Activated naive CD4-positive, alpha-beta T cell treated with anti-CD3 and anti-CD28 coated beads for 36 hours (primary cell): ENCODE results near the gene ECI2. TPM values are rescaled to one million over a fixed set of nuclear protein-coding genes. Genes with fewer than 3 reads are reported as not detected.

Source experiments
- CTCF ChIA-PET: fragments of 350-600 bp; sonication (Branson Sonifier 250); formaldehyde crosslinking; loops from one replicate; lab custom pipeline; 2021; ENCODE audit warnings: antibody characterized with exemption; lab: Charles Lee
- DNase-seq: peaks from one replicate; pipeline ENCODE4 v3.0.0-alpha.2; 2020
- H3K27ac Mint-ChIP-seq: one replicate; pipeline ENCODE4 v1.8.0; 2021; ENCODE audit warnings: mild to moderate bottlenecking, mixed read lengths
- H3K27me3 Mint-ChIP-seq: one replicate; pipeline ENCODE4 v1.8.0; 2021; ENCODE audit warnings: low read depth, mixed read lengths
- H3K36me3 Mint-ChIP-seq: one replicate; pipeline ENCODE4 v1.8.0; 2021; ENCODE audit warnings: low read depth, mixed read lengths
- H3K4me1 Mint-ChIP-seq: one replicate; pipeline ENCODE4 v1.8.0; 2021; ENCODE audit warnings: low read depth, mixed read lengths
- H3K4me3 Mint-ChIP-seq: one replicate; pipeline ENCODE4 v1.8.0; 2021; ENCODE audit warnings: mild to moderate bottlenecking, moderate library complexity, mixed read lengths
- H3K9me3 Mint-ChIP-seq: one replicate; pipeline ENCODE4 v1.8.0; 2021; ENCODE audit warnings: mixed read lengths
- intact Hi-C: fragments of 100-400 bp; cut with micrococcal nuclease; formaldehyde crosslinking; loops from one replicate; pipeline ENCODE4 v1.15.1; 2023
- total RNA-seq, 2 experiments: library from RNA; stranded (reverse); gene quantifications; one replicate each; pipeline ENCODE4 v1.2.3, GENCODE V29; 2021

The ECI2 gene, protein sequence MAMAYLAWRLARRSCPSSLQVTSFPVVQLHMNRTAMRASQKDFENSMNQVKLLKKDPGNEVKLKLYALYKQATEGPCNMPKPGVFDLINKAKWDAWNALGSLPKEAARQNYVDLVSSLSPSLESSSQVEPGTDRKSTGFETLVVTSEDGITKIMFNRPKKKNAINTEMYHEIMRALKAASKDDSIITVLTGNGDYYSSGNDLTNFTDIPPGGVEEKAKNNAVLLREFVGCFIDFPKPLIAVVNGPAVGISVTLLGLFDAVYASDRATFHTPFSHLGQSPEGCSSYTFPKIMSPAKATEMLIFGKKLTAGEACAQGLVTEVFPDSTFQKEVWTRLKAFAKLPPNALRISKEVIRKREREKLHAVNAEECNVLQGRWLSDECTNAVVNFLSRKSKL
- total RNA-seq, result 10 to 100 TPM; 30.7 to 32.7 TPM

DNA sequence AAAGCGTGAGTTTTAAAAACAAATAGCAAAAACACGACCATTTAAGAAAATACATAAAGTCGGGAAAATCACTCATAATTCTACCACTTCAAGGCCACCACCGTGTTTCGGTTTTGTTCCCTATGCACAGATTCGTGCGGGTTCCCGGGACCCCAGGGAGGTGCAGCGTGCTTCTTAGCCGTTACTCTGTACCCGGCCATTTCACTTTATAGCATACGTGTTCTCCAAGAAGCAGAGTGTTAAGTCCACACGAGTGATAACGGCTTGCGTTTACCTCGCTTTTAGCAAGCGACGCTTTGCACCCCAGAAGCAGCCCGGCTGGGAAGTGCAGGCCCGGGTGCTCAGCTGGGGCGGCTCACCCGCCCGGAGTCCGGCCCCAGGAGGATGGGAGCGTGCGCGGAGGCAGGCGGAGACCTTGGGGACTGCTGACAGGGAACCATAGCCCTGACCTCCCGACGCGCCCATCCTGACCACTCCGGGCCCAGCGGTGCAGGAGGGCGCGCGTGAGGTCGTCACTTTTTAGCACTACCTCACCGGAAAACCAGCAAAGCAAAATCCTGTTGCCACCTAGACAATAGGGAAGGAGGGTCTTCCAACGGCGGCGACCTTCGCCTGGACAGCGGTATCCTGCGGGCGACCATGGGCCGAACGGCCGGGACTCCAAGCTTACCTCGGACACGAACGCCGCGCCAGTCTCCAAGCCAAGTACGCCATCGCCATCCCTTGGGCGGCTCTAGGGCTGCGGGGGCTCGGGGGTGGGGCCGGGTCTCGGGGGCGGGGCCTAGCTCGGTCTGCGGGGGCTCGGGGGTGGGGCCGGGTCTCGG is at the start of gene ECI2:
Gene ECI2 (minus strand): TSS at position 735 of the 824 bp plus-strand sequence. CDS start 15 bp downstream, at position 720.
- CTCF ChIA-PET, result interaction anchor here (1.2 to 1.4 kb wide), 2 partner anchors 20 to 80 kb away, joined by 4 to 7 read pairs; no protein-coding TSS in a partner anchor
- intact Hi-C loops, result loop anchor here (1.0 to 10.0 kb wide), 9 partner anchors 114 to 1370 kb away; partner anchors contain the start of genes BPHL, CDYL, FAM50B and PXDC1
- H3K4me3 Mint-ChIP-seq, result peak within 1 kb of the TSS; percentile 85
- H3K27ac Mint-ChIP-seq, result peak within 1 kb of the TSS; percentile 65
- peaks cover 40% of the 10 kb centered on the region for H3K4me1 Mint-ChIP-seq
- peak; percentile 47 for DNase-seq
- peaks cover 21% of the 10 kb centered on the region for H3K36me3 Mint-ChIP-seq
- no peaks in the 10 kb centered on the region for H3K27me3 Mint-ChIP-seq
- peaks cover 9% of the 10 kb centered on the region for H3K9me3 Mint-ChIP-seq

DNA sequence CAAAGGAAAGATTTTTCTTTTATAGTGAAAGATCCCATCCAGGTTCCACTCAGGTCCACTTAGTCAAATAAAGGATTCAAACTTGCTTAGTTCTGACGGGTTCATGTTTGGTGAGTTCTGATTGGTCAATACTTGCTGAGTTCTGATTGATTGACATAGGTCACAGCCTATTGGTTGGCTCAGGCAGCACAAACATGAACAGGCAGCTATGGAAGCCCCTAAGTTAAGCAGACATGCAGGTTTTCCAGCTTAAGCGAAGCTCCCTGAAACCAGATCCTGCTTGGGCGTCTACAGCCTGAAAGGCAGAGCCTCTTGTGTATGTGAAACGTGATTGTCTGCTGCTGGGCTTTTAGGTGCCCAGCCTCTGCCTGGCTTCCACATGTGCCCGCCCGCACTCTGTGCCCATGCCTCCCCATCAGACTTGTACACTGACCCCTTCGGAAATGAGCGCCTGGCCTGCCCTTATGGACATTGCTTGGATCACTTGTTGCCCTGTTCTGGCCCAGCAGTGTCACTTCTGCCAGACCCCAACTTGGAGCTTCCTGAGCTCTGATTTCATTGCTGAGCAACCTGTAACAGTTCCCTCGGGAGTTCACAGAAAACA is 45.4 kb upstream of the ECI2 start:
- Mint-ChIP-seq H3K4me1 (peaks cover 7% of the 10 kb centered on the region), H3K36me3 (no peaks in the 10 kb centered on the region), H3K9me3 (no peaks in the 10 kb centered on the region), H3K4me3 (no peak overlapping the region), H3K27me3 (no peaks in the 10 kb centered on the region), H3K27ac (no peak overlapping the region)
- intact Hi-C loops, result no loop called here
- DNase-seq, result no peak
- CTCF ChIA-PET, result no interaction called here

DNA sequence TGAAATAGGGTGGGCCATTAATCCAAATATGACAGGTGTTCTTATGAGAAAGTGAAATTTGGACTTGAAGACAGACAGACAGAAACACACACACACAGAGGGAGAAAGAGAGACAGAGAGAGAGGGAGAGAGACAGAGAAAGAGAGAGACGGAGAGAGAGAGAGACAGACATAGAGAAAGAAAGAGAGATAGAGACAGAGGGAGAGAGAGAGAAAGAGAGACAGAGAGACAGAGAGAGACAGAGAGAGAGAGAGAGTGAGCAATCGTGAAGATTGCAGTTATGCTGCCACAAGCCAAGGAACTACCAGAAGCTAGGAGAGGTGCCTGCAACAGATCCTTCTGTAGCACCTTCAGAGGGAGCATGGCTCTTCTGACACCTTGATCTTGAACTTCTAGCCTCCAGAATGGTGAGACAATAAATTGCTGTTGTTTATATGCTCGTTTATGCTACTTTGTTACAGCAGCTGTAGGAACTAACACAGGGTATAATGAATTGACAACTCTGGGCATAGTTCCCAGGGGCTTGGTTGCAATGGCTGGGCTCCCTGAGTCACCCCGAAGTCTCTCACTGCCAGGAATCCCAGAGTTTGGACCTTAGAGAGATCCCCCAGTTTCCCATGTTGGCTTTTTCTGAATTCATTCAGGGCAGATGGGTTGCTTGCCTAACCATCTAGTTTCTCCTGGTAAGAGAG is 44.7 kb upstream of the ECI2 start:
- no peak for DNase-seq
- no peak overlapping the region for H3K27ac Mint-ChIP-seq
- intact Hi-C loops, result no loop called here
- CTCF ChIA-PET, result no interaction called here
- H3K36me3 Mint-ChIP-seq, result no peaks in the 10 kb centered on the region
- H3K9me3 Mint-ChIP-seq, result no peaks in the 10 kb centered on the region
- no peaks in the 10 kb centered on the region for H3K27me3 Mint-ChIP-seq
- peaks cover under 1% of the 10 kb centered on the region for H3K4me1 Mint-ChIP-seq
- no peak overlapping the region for H3K4me3 Mint-ChIP-seq

DNA sequence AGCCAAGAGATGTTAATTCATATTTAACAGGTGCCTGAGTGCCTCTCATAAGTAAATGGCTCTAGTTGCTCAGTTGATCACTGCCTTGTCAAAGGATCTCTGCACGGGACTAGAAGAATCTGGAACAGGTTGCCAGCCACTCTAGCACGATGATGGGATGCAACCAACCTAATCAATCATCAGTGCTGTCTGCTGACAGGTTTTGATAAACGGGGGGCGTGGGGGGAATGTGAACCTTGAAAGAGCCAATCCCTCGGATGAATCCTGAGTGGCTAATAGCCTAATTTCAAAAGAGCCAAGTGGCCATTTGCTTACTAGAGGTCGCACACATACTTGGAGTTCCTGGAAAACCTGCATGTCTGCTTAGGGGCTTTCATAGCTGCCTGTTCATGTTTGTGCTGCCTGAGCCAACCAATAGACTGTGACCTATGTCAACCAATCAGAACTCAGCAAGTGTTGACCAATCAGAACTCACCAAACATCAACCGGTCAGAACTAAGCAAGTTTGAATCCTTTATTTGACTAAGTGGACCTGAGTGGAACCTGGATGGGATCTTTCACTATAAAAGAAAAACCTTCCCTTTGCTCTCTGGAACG is 43.5 kb upstream of the ECI2 start:
- CTCF ChIA-PET, result no interaction called here
- no peak overlapping the region for H3K27ac Mint-ChIP-seq
- intact Hi-C loops, result no loop called here
- no peaks in the 10 kb centered on the region for H3K9me3 Mint-ChIP-seq
- no peak for DNase-seq
- H3K27me3 Mint-ChIP-seq, result no peaks in the 10 kb centered on the region
- H3K4me3 Mint-ChIP-seq, result no peak overlapping the region
- no peaks in the 10 kb centered on the region for H3K36me3 Mint-ChIP-seq
- H3K4me1 Mint-ChIP-seq, result no peaks in the 10 kb centered on the region

DNA sequence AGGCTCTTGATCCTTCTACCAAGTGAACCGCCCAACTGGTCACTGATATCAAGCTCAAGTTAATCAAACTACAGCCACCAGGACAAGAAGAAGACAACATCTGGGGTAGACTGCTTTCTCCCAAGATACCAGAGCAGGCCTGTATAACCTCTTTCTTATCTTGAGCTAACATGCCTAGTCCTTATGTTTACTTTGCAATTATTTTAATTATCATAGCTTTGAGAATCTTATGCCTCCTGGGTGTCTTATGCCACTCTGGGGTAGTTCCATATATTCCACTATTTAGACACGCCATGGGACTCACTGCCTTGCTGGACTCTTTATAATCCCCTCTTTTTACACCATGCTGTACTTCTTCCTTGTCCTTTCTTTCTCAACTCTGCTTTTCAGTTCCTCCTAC is 41.5 kb upstream of the ECI2 start:
- CTCF ChIA-PET, result no interaction called here
- Mint-ChIP-seq H3K27me3 (no peaks in the 10 kb centered on the region), H3K4me3 (no peak overlapping the region), H3K9me3 (no peaks in the 10 kb centered on the region), H3K36me3 (no peaks in the 10 kb centered on the region), H3K27ac (no peak overlapping the region), H3K4me1 (no peaks in the 10 kb centered on the region)
- DNase-seq, result no peak
- intact Hi-C loops, result no loop called here

DNA sequence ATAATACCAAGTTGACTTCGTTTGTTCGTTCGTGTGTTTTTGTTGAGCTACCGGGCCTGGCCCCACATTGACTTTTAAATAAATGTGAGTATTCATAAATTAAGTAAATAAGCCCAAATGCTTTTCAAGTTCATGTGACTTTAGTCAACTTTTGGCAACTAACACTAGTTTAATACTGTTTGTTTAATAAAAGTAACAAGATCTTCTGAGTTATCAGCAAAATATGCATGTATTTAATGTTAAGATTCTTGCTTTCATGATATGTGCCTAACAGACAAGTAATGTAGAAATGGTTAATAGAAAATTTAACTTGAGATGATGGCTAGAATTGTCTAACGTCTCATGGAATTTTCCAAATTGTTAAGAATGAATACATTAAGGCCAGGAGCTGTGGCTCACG is 38.7 kb upstream of the ECI2 start:
- Mint-ChIP-seq H3K4me1 (no peaks in the 10 kb centered on the region), H3K27ac (no peak overlapping the region), H3K27me3 (no peaks in the 10 kb centered on the region), H3K9me3 (no peaks in the 10 kb centered on the region), H3K36me3 (no peaks in the 10 kb centered on the region), H3K4me3 (no peak overlapping the region)
- intact Hi-C loops, result no loop called here
- DNase-seq, result no peak
- CTCF ChIA-PET, result no interaction called here

DNA sequence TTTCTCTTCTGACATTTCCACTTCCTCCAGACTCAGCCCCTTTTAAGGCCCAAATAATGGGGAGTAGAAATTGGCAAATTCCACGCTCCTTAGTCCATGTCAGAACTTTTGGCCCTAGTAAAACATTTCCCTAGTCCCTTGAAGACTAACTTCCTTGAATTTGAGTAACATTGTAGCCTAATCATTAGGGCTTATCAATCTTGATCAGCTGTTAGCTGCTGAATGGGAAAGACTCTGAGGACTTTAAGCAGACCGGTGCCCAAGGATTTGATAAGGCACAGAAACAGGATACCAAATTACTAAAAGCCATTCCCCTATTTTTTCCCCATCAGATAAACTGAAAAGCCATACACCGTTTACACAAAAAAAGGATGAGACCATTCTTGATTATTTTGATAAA is 37.0 kb upstream of the ECI2 start:
- Mint-ChIP-seq H3K9me3 (no peaks in the 10 kb centered on the region), H3K36me3 (no peaks in the 10 kb centered on the region), H3K27ac (no peak overlapping the region), H3K4me1 (no peaks in the 10 kb centered on the region), H3K4me3 (no peak overlapping the region), H3K27me3 (no peaks in the 10 kb centered on the region)
- no peak for DNase-seq
- CTCF ChIA-PET, result no interaction called here
- intact Hi-C loops, result no loop called here

DNA sequence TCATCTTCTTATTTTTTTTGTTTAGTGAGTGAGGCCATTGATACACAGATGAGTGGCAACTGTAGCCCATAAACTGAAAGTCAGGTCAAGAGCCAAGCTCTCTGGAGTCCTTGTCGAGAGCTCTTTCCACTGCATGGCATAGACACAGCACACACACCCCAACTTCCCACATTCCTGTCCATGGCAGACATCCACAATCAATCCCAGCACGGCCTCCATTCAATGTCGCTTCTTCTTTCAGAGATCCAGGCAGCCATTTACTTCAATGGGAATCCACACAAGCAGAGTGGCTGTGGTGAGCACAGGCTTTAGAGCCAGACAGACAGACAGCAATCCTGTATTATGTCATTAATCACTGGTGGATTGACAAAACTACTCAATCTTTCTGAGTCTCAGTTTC is 34.9 kb upstream of the ECI2 start:
- H3K36me3 Mint-ChIP-seq, result no peaks in the 10 kb centered on the region
- no peak overlapping the region for H3K4me3 Mint-ChIP-seq
- no peaks in the 10 kb centered on the region for H3K9me3 Mint-ChIP-seq
- no peaks in the 10 kb centered on the region for H3K27me3 Mint-ChIP-seq
- H3K27ac Mint-ChIP-seq, result no peak overlapping the region
- CTCF ChIA-PET, result interaction anchor here (1.2 kb wide), 1 partner anchor 40 kb away, joined by 3 read pairs; no protein-coding TSS in a partner anchor
- intact Hi-C loops, result no loop called here
- DNase-seq, result no peak
- no peaks in the 10 kb centered on the region for H3K4me1 Mint-ChIP-seq

DNA sequence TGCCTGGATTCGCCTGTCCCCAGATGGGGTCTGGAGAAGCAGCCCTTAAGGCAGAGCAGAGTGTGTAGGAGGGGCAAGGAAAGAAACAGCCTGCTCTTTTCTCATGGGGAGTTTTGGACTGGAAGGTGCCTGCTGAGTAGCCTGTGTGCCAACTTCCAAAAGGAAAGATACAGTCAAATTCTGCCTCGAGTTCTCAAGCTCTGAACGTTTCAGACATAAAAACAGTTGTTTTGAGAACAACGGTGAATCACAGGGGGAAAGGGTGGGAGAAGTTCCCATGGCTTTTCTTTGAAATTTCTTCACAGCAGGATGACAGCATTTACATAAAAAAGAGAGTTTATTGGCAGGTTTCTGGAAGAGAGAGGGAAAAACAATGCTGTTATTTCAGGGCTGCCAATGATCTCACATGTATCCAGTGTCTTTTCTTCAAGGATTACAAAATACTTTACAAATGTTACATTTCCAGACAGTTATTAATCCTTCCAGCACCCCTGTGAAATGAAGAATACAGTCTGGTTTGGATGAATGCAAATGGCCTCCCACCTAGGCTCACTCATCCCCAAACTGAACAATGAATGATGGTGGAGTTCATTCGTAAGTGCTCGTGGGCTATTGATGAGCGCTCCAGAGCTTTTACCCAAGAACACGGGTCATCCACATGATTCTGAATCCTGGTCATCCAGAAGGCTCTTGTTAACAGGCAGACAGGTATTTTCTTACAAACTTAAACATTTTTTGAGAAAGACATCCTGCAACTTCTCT is 33.8 kb upstream of the ECI2 start:
- CTCF ChIA-PET, result interaction anchor here (1.2 kb wide), 1 partner anchor 41 kb away, joined by 3 read pairs; no protein-coding TSS in a partner anchor
- DNase-seq, result no peak
- no peaks in the 10 kb centered on the region for H3K36me3 Mint-ChIP-seq
- H3K4me1 Mint-ChIP-seq, result no peaks in the 10 kb centered on the region
- no peaks in the 10 kb centered on the region for H3K27me3 Mint-ChIP-seq
- no peak overlapping the region for H3K27ac Mint-ChIP-seq
- H3K9me3 Mint-ChIP-seq, result no peaks in the 10 kb centered on the region
- H3K4me3 Mint-ChIP-seq, result no peak overlapping the region
- intact Hi-C loops, result no loop called here

DNA sequence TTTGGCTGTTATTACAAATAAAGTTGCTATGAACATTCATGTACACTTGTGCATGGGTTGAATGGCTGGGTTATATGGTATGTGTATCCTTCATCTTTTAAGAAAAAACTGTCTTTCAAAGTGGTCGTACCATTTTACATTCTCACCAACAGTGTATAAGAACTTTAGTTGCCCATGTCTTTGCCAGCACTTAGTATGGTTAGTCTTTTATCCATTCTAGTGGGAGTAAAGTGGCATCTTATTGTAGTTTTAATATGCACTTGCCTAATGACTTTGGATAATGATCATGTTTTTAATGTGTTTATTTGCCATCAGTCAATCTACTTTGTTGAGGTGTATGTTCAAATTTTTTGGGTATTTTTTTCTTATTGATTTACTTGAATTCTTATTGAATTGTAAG is 32.5 kb upstream of the ECI2 start:
- Mint-ChIP-seq H3K27ac (no peak overlapping the region), H3K4me3 (no peak overlapping the region), H3K36me3 (no peaks in the 10 kb centered on the region), H3K4me1 (no peaks in the 10 kb centered on the region), H3K27me3 (no peaks in the 10 kb centered on the region), H3K9me3 (no peaks in the 10 kb centered on the region)
- no peak for DNase-seq
- CTCF ChIA-PET, result no interaction called here
- intact Hi-C loops, result no loop called here

DNA sequence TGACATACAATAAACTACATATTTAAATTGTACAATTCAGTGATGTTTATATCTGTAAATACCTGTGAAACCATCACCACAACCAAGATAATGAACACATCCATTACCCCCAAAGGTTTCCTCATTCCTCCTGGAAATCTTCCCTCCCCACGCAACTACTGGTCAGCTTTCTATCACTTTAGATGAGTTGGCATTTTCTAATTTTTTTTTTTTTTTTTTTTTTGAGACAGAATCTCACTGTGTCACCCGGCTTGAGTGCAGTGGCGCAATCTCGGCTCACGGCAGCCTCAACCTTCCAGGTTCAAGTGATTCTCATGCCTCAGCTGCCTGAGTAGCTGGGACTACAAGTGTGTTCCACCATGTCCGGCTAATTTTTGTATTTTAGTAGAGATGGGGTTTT is 31.7 kb upstream of the ECI2 start:
- Mint-ChIP-seq H3K27me3 (no peaks in the 10 kb centered on the region), H3K9me3 (no peaks in the 10 kb centered on the region), H3K36me3 (no peaks in the 10 kb centered on the region), H3K4me3 (no peak overlapping the region), H3K27ac (no peak overlapping the region), H3K4me1 (no peaks in the 10 kb centered on the region)
- no peak for DNase-seq
- CTCF ChIA-PET, result no interaction called here
- intact Hi-C loops, result no loop called here
